ENCODE results near the gene DYRK1A.

Gene DYRK1A

DNA sequence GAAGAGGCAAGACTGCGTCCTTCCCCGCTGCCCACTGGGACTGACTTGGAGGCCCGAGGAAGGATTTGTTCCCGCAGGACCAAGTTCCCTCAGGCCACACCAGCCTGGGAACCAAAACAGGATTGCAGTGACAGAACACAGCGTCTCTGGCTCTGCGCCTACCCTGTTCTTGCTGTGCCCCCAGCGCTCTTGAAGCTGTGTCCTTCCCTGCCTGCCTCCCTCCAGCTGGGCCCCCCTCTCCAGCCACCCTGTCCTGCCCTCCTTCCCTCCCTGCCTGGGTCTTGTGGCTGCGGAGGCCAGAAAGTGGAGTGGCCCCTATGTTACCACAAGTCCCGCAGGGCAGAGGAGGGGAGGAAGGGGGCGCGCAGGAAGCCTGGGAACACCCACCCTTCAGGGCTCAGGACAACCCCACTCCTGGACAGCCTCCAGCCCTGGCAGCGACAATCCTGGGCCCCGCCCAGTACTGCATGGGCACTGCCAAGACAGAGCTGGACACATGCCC lies 164.9 kb downstream of the DYRK1A start:
- H3K9me3 ChIP-seq (ENCODE audit: severe bottlenecking): no peaks in the 10 kb centered on the region
- ATAC-seq (ENCODE audit: low read depth) (no peak), DNase-seq (ENCODE audit: low spot score) (no peak)
- TF ChIP-seq CTCF (IDR thresholded peaks at IDR 0.05; ENCODE audit: poor library complexity, severe bottlenecking): no peak
- no peaks in the 10 kb centered on the region for H3K27me3 ChIP-seq (ENCODE audit: insufficient read depth, poor library complexity, severe bottlenecking)
- H3K36me3 ChIP-seq (ENCODE audit: low read depth): no peaks in the 10 kb centered on the region
- no peak overlapping the region for H3K27ac ChIP-seq (ENCODE audit: poor library complexity, severe bottlenecking)
- peaks cover 10% of the 10 kb centered on the region for H3K4me1 ChIP-seq (ENCODE audit: insufficient read depth, poor library complexity, severe bottlenecking)
- H3K4me3 ChIP-seq (ENCODE audit: severe bottlenecking): no peak overlapping the region

GRCh38 chr21:37532868-37533780 lies 166.6 kb downstream of the DYRK1A start:
- Histone ChIP-seq H3K36me3 (ENCODE audit: low read depth) (no peaks in the 10 kb centered on the region), H3K27me3 (ENCODE audit: insufficient read depth, poor library complexity, severe bottlenecking) (no peaks in the 10 kb centered on the region), H3K27ac (ENCODE audit: poor library complexity, severe bottlenecking) (no peak overlapping the region), H3K4me3 (ENCODE audit: severe bottlenecking) (no peak overlapping the region), H3K4me1 (ENCODE audit: insufficient read depth, poor library complexity, severe bottlenecking) (peaks cover 10% of the 10 kb centered on the region), H3K9me3 (ENCODE audit: severe bottlenecking) (no peaks in the 10 kb centered on the region)
- peak; percentile 94 for ATAC-seq (ENCODE audit: low read depth)
- TF ChIP-seq CTCF (IDR thresholded peaks at IDR 0.05; ENCODE audit: poor library complexity, severe bottlenecking): peak; percentile 11
- DNase-seq (ENCODE audit: low spot score): peak; percentile 78

DNA sequence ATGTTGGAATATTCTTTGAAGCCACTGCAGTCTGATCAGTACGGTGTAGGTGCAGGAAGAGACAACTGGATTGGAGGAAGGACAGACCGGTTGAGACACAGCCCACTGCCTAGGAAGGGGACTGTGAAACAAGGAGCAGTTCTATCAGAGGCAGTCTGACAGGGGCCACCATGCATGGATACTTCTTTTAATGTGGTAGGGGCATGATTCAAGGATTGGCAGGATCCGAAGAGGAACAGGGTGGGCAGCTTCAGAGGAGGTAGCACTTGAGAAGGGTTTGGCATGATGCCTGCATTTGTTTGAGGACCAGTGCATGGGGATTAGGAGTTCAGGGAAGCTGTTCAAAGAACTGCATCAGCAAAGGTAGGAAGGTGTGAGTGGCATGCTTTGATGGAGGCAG lies 167.9 kb downstream of the DYRK1A start:
- Histone ChIP-seq H3K4me3 (ENCODE audit: severe bottlenecking) (no peak overlapping the region), H3K27ac (ENCODE audit: poor library complexity, severe bottlenecking) (no peak overlapping the region), H3K9me3 (ENCODE audit: severe bottlenecking) (no peaks in the 10 kb centered on the region), H3K36me3 (ENCODE audit: low read depth) (no peaks in the 10 kb centered on the region), H3K4me1 (ENCODE audit: insufficient read depth, poor library complexity, severe bottlenecking) (peaks cover 10% of the 10 kb centered on the region), H3K27me3 (ENCODE audit: insufficient read depth, poor library complexity, severe bottlenecking) (no peaks in the 10 kb centered on the region)
- ATAC-seq (ENCODE audit: low read depth) (no peak), DNase-seq (ENCODE audit: low spot score) (no peak)
- no peak for TF ChIP-seq CTCF (IDR thresholded peaks at IDR 0.05; ENCODE audit: poor library complexity, severe bottlenecking)

DNA sequence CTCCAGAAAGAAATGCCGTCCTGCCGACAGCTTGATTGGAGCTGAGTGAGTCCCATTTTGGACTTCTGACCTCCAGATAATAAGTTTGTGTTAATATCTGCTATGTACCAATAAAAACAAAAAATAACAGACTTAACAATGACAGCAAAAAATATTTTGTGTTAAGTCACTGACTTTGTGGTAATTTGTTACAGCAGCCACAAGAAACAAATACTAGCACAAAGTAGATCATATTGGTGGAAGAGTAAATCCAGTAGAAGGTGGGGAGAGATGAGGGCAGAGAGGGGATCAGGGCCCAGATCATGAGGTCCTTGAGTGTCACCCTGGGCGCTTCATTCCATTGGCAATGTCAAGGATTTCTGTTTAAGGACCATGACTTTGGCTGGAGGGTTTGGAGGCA lies 168.6 kb downstream of the DYRK1A start:
- Histone ChIP-seq H3K4me3 (ENCODE audit: severe bottlenecking) (no peak overlapping the region), H3K27me3 (ENCODE audit: insufficient read depth, poor library complexity, severe bottlenecking) (no peaks in the 10 kb centered on the region), H3K9me3 (ENCODE audit: severe bottlenecking) (no peaks in the 10 kb centered on the region), H3K4me1 (ENCODE audit: insufficient read depth, poor library complexity, severe bottlenecking) (peaks cover 10% of the 10 kb centered on the region), H3K36me3 (ENCODE audit: low read depth) (no peaks in the 10 kb centered on the region), H3K27ac (ENCODE audit: poor library complexity, severe bottlenecking) (no peak overlapping the region)
- no peak for DNase-seq (ENCODE audit: low spot score)
- ATAC-seq (ENCODE audit: low read depth): no peak
- TF ChIP-seq CTCF (IDR thresholded peaks at IDR 0.05; ENCODE audit: poor library complexity, severe bottlenecking): no peak

GRCh38 chr21:37535672-37536071 lies 169.1 kb downstream of the DYRK1A start:
- no peak for TF ChIP-seq CTCF (IDR thresholded peaks at IDR 0.05; ENCODE audit: poor library complexity, severe bottlenecking)

More at GRCh38 chr21:37535672-37536071, 169.1 kb downstream of the DYRK1A start:
- Histone ChIP-seq H3K27me3 (ENCODE audit: insufficient read depth, poor library complexity, severe bottlenecking) (no peaks in the 10 kb centered on the region), H3K4me1 (ENCODE audit: insufficient read depth, poor library complexity, severe bottlenecking) (peaks cover 10% of the 10 kb centered on the region), H3K36me3 (ENCODE audit: low read depth) (no peaks in the 10 kb centered on the region), H3K4me3 (ENCODE audit: severe bottlenecking) (no peak overlapping the region), H3K9me3 (ENCODE audit: severe bottlenecking) (no peaks in the 10 kb centered on the region), H3K27ac (ENCODE audit: poor library complexity, severe bottlenecking) (no peak overlapping the region)
- ATAC-seq (ENCODE audit: low read depth): no peak
- no peak for DNase-seq (ENCODE audit: low spot score)

Data from RWPE2 (cell line).